ENCODE measurements around the gene BPIFB6. TPM values are rescaled to one million over a fixed set of nuclear protein-coding genes. Genes with fewer than 3 reads are reported as not detected.

Gene BPIFB6
- total RNA-seq, 1 experiment from 2014 or later, result not detected

DNA sequence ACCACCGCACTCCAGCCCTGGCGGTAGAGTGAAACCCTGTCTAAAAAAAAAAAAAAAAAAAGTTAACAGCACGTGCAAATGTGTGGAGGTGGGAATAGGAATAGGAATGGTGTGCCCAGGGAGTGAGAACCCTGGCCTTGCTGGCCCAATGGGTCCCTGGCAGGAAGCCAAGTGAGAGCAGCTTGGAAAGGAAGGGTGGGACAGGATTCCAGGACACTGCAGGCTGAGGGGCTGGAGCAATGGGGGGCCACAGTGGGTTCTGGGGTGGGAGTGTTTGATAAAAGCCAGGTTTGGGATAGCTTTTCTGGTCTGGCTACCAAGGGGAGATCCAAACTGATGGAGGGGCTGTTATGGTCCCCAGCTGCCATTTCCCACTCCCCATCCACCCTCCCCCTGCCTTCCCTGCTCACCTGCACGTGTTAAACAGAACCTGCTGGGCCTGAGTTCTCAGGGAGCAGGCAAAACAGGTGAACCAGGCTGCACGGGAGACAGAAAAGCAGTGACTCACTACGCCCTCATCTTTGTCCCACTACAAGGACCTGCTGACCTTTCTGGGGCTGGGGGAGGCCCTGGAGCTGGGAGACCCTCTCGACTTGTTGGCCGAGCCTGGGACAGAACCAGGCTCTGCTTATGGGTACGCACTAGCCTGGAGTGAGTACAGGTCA is 30.5 kb upstream of the BPIFB6 start:
- H3K27me3 Mint-ChIP-seq (ENCODE audit: low read depth), result no peaks in the 10 kb centered on the region
- ATAC-seq, result no peak
- no peaks in the 10 kb centered on the region for H3K4me1 Mint-ChIP-seq
- ChIA-PET CTCF (no interaction called here), POLR2A (no interaction called here)
- H3K4me3 Mint-ChIP-seq, result no peak overlapping the region
- no peak for DNase-seq (ENCODE audit: low spot score)
- H3K27ac Mint-ChIP-seq, result no peak overlapping the region
- peaks cover 6% of the 10 kb centered on the region for H3K9me3 Mint-ChIP-seq
- TF ChIP-seq E2F1 (CRISPR knock-in tag; IDR thresholded peaks at IDR 0.05), result no peak
- H3K36me3 Mint-ChIP-seq, result no peaks in the 10 kb centered on the region; the same call in 1 of the 2 replicates

DNA sequence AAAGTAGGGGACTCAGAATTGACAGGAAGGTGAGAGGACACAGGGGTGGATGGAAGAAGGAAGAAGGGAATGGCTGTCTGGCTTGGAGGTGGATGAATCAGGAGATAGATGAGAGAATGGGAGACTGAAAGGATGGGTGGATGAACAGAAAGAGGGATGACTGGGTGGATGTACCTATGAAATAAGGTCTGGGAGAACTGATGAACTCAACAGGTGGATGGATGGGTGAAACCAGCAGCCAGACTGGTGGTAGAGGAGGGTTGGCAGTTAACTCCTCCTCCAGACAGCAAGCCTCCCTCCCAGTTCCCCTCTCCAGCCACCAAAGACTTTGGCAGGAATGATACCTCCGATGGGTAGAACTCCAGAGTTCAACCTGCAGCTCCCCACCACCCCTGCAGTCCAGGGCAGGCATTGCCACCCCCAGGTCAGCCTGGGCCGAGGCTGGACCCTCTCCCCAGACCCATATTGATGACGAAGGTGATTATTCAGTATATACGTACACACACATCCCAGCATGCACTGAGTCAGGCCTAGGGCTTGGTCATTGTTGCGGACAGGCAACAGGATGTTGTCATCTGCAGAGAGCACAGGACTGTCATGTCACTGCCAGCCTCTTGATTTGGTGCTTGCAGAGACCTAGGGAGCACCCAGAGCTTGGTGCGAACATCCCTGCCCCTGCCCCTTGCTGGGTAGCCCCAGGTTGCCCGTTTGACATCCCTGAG is 29.2 kb upstream of the BPIFB6 start:
- H3K27ac Mint-ChIP-seq, result no peak overlapping the region
- ChIA-PET POLR2A (no interaction called here), CTCF (interaction anchor here (1.5 kb wide), 1 partner anchor 15 kb away, joined by 3 read pairs; no protein-coding TSS in a partner anchor)
- H3K27me3 Mint-ChIP-seq (ENCODE audit: low read depth), result no peaks in the 10 kb centered on the region
- H3K9me3 Mint-ChIP-seq, result peaks cover 6% of the 10 kb centered on the region
- no peak; the same call in 1 of the 2 replicates for ATAC-seq
- no peak for DNase-seq (ENCODE audit: low spot score)
- TF ChIP-seq GABPB1 (CRISPR knock-in tag; IDR thresholded peaks at IDR 0.05) (0 out of 2 replicates have a peak, but pooled peaks have one; percentile 10), ZNF423 (CRISPR knock-in tag; IDR thresholded peaks at IDR 0.05) (no peak), CTCF (IDR thresholded peaks at IDR 0.05) (no peak), ZNF281 (CRISPR knock-in tag; IDR thresholded peaks at IDR 0.05) (no peak), E2F1 (CRISPR knock-in tag; IDR thresholded peaks at IDR 0.05) (no peak), STAT6 (CRISPR knock-in tag; conservative IDR thresholded peaks at IDR 0.05; ENCODE audit: low read depth) (no peak), NR3C1 (CRISPR knock-in tag; conservative IDR thresholded peaks at IDR 0.05; ENCODE audit: low read depth) (no peak)
- TF ChIP-seq, protein P1, sequence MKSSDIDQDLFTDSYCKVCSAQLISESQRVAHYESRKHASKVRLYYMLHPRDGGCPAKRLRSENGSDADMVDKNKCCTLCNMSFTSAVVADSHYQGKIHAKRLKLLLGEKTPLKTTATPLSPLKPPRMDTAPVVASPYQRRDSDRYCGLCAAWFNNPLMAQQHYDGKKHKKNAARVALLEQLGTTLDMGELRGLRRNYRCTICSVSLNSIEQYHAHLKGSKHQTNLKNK (CRISPR knock-in tag; IDR thresholded peaks at IDR 0.05), result no peak
- H3K4me3 Mint-ChIP-seq, result no peak overlapping the region
- H3K4me1 Mint-ChIP-seq, result no peaks in the 10 kb centered on the region
- H3K36me3 Mint-ChIP-seq, result no peaks in the 10 kb centered on the region; the same call in 1 of the 2 replicates
